Hair follicular keratinocyte (primary cell): ENCODE measurements around the gene ZNF460. TPM values are rescaled to one million over a fixed set of nuclear protein-coding genes. Genes with fewer than 3 reads are reported as not detected.

ENCODE experiments used
- total RNA-seq: library from RNA; depleted of rRNA; stranded (reverse); fragments of >200 nt; gene quantifications from 2 replicates; pipeline ENCODE4 v1.2.3, GENCODE V29; 2015

The ZNF460 gene
- 15.8 and 29.0 TPM in 2 replicates for total RNA-seq

GRCh38 chr19:57280165-57280961, at the start of gene ZNF460:
Gene ZNF460 (plus strand): TSS chr19:57280485. CDS start chr19:57280807, 322 bp downstream.

GRCh38 chr19:57240311-57241090, 39.8 kb upstream of the ZNF460 start, which contains the start of gene ZNF805:
Gene ZNF805 (plus strand): TSS chr19:57240632. CDS start chr19:57240892, 260 bp downstream.

GRCh38 chr19:57320180-57321084, 40.1 kb downstream of the ZNF460 start, which contains the start of gene ZNF543:
Gene ZNF543 (plus strand): TSS chr19:57320472. CDS start chr19:57320854, 382 bp downstream.

Other genes starting within 250 kb of the ZNF460 start
- gene USP29, start 160.5 kb upstream of the ZNF460 start, total RNA-seq = not detected in 2 replicates
- not detected in 2 replicates for gene ZIM3, start 135.3 kb upstream of the ZNF460 start, total RNA-seq
- gene DUXA, start 113.0 kb upstream of the ZNF460 start, total RNA-seq = not detected in 2 replicates
- 21.8 and 28.1 TPM in 2 replicates for gene ZNF264, start 89.0 kb upstream of the ZNF460 start, total RNA-seq
- gene AURKC, start 49.5 kb upstream of the ZNF460 start, total RNA-seq = 0.57 and 0.62 TPM in 2 replicates
- gene ZNF805, start 39.9 kb upstream of the ZNF460 start, total RNA-seq = 3.8 and 6.9 TPM in 2 replicates
- gene ZNF543, start 40.0 kb downstream of the ZNF460 start, total RNA-seq = 4.4 and 4.7 TPM in 2 replicates
- gene ZNF304, start 70.8 kb downstream of the ZNF460 start, total RNA-seq = 5.0 and 5.9 TPM in 2 replicates
- 18.6 and 29.0 TPM in 2 replicates for gene TRAPPC2B, start 83.1 kb downstream of the ZNF460 start, total RNA-seq
- gene ZNF547, start 83.1 kb downstream of the ZNF460 start, total RNA-seq = 0.62 and 1.5 TPM in 2 replicates
- 3.2 and 8.4 TPM in 2 replicates for gene ZNF548, start 109.4 kb downstream of the ZNF460 start, total RNA-seq
- 1.9 and 3.3 TPM in 2 replicates for gene ZNF17, start 130.7 kb downstream of the ZNF460 start, total RNA-seq
- gene ZNF749, start 154.8 kb downstream of the ZNF460 start, total RNA-seq = 5.0 and 8.7 TPM in 2 replicates
- 0.49 TPM in 1 of 2 replicates, not detected in the other for gene VN1R1, start 176.7 kb downstream of the ZNF460 start, total RNA-seq
- 7.7 and 8.0 TPM in 2 replicates for gene ZNF772, start 197.1 kb downstream of the ZNF460 start, total RNA-seq
- 8.1 and 10.0 TPM in 2 replicates for gene ZNF419, start 207.3 kb downstream of the ZNF460 start, total RNA-seq
- 6.4 and 11.6 TPM in 2 replicates for gene ZNF773, start 219.5 kb downstream of the ZNF460 start, total RNA-seq
- 3.5 and 4.7 TPM in 2 replicates for gene ZNF549, start 246.9 kb downstream of the ZNF460 start, total RNA-seq